GM10248 (cell line): Measurements from ENCODE around the gene TERB1.
A peak's percentile ranks its signal among the peaks of the same experiment; 100 is the strongest.

ENCODE experiments used
- CTCF ChIA-PET: fragments of 300-600 bp; sonication (Branson Sonifier 250); formaldehyde crosslinking; extraction: SDS; loops from one replicate; lab custom pipeline; 2021; ENCODE audit warnings: antibody characterized with exemption; lab: Yijun Ruan, JAX
- POLR2A ChIA-PET: fragments of 350-650 bp; sonication (Branson Sonifier 250); formaldehyde crosslinking; extraction: SDS; loops from one replicate; lab custom pipeline; 2020; ENCODE audit warnings: antibody characterized with exemption; lab: Yijun Ruan, JAX
- DNase-seq: peaks from one replicate; pipeline ENCODE4 v3.0.0; 2012; ENCODE audit errors: extremely low spot score
- CTCF ChIP-seq: IDR thresholded peaks from 2 replicates; pipeline ENCODE4 v1.5.1; 2012; ENCODE audit warnings: mild to moderate bottlenecking, low read depth; ENCODE audit errors: extremely low read depth, missing control alignments, control extremely low read depth

Gene TERB1

GRCh38 chr16:66754211-66754610 lies 47.2 kb downstream of the TERB1 start:
- CTCF ChIA-PET, result interaction anchor here (1.0 to 7.7 kb wide), 7 partner anchors 12 to 145 kb away, joined by 4 to 46 read pairs (median 6); partner anchors contain the start of gene PDP2
- DNase-seq, result no peak
- no peak for TF ChIP-seq CTCF
- POLR2A ChIA-PET, result no interaction called here

GRCh38 chr16:66752958-66753357 lies 48.4 kb downstream of the TERB1 start:
- ChIA-PET CTCF (interaction anchor here (0.9 to 7.7 kb wide), 9 partner anchors 9 to 115 kb away, joined by 3 to 46 read pairs (median 13); partner anchors contain the start of gene NAE1), POLR2A (no interaction called here)
- no peak for TF ChIP-seq CTCF
- DNase-seq, result no peak

GRCh38 chr16:66752379-66752778 lies 49.0 kb downstream of the TERB1 start:
- POLR2A ChIA-PET, result no interaction called here
- CTCF ChIA-PET, result interaction anchor here (0.7 to 7.7 kb wide), 22 partner anchors 10 to 381 kb away, joined by 3 to 46 read pairs (median 4); partner anchors contain the start of genes CMTM4 and NAE1
- no peak for DNase-seq
- TF ChIP-seq CTCF, result no peak

- DNase-seq, result no peak
- CTCF ChIA-PET, result interaction anchor here (0.7 to 7.7 kb wide), 25 partner anchors 10 to 381 kb away, joined by 3 to 46 read pairs (median 4); partner anchors contain the start of genes CMTM4 and NAE1
- POLR2A ChIA-PET, result no interaction called here
- no peak for TF ChIP-seq CTCF
Measured at GRCh38 chr16:66751992-66752322, 49.4 kb downstream of the TERB1 start.

- ChIA-PET CTCF (interaction anchor here (0.6 to 7.7 kb wide), 30 partner anchors 9 to 380 kb away, joined by 3 to 46 read pairs (median 4); partner anchors contain the start of genes CMTM4, NAE1 and PDP2), POLR2A (no interaction called here)
- TF ChIP-seq CTCF, result peak; percentile 96
- DNase-seq, result peak; percentile 96
Measured at GRCh38 chr16:66751303-66751991, 49.9 kb downstream of the TERB1 start, which contains the start of gene DYNC1LI2. TSS of gene DYNC1LI2 (minus strand) at chr16:66751609. CDS start at chr16:66751591, 18 bp downstream.

- CTCF ChIA-PET, result interaction anchor here (0.6 to 7.7 kb wide), 21 partner anchors 9 to 161 kb away, joined by 3 to 46 read pairs (median 4); partner anchors contain the start of genes CMTM4, NAE1 and PDP2
- DNase-seq, result no peak
- TF ChIP-seq CTCF, result no peak
- POLR2A ChIA-PET, result no interaction called here
Measured at GRCh38 chr16:66751053-66751302, 50.4 kb downstream of the TERB1 start.
